WERI-Rb-1 (cell line): ENCODE results near the gene C16orf95.

Source experiments
- DNase-seq: peaks from one replicate; pipeline ENCODE4 v3.0.0-alpha.2; 2020
- H3K27ac ChIP-seq: fragments of 250-450 bp; sonication (Bioruptor Pico); 2 replicates; pipeline ENCODE4 v1.5.1; 2020; ENCODE audit warnings: mild to moderate bottlenecking, moderate library complexity
- H3K27me3 ChIP-seq: fragments of 250-450 bp; sonication (Bioruptor Pico); 2 replicates; pipeline ENCODE4 v1.5.1; 2021; ENCODE audit warnings: mild to moderate bottlenecking, low read depth, moderate library complexity; ENCODE audit not compliant: insufficient read depth, severe bottlenecking
- H3K36me3 ChIP-seq: fragments of 250-450 bp; sonication (Bioruptor Pico); 2 replicates; pipeline ENCODE4 v1.5.1; 2020; ENCODE audit warnings: mild to moderate bottlenecking, moderate library complexity
- H3K4me3 ChIP-seq: 2 replicates; pipeline ENCODE4 v1.5.1; 2011; ENCODE audit warnings: low read depth, mild to moderate bottlenecking, control low read depth, low read length
- H3K9me3 ChIP-seq: fragments of 250-450 bp; sonication (Bioruptor Pico); 2 replicates; pipeline ENCODE4 v1.5.1; 2021; ENCODE audit warnings: mild to moderate bottlenecking, moderate library complexity; ENCODE audit not compliant: severe bottlenecking
- CTCF ChIP-seq: IDR thresholded peaks from 2 replicates; pipeline ENCODE4 v1.5.1; 2011; ENCODE audit warnings: low read depth, mild to moderate bottlenecking, control low read depth, inconsistent platforms, low read length

C16orf95 gene

DNA sequence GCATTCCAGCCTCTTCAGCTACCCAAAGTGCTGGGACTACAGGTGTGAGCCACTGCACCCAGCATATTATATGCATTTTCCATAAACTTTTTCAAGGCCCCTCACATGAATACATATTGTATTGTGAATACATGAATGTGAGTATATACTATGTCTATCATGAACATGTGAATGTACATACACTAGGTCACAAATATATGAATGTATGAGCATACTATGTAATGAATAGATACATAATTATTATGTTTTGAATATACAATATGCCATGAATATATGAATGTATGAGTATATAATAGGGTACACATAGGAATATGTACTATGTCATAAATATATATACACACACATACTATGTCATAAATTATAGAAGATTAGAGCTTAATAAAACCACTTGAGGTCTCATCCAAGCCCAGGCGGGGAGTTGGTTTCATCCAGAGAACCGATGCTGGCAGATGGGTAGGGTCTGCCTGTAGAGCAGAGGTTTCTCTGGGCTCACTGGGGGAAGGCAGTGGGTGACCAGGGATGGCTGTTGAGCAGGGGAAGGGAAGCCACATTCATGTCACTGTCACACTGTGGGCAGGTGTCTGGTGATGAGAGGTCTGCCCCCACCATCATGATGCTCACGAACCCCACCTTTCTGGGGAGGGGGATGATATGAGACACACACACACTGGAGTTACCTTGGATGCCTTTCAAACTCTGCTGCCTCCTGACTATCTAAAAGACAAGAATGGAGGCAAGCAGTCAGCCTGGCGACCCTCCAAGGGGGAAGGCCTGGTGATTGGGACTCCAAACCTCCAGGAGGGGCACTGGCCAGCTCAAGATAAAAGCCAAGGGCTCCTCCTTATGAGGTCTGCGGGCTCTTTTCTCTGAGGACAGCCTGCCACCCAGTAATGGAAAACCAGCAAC lies 7.3 kb downstream of the C16orf95 start:
- no peak for DNase-seq
- Histone ChIP-seq H3K27me3 (no peaks in the 10 kb centered on the region), H3K27ac (no peak overlapping the region), H3K4me3 (no peak overlapping the region), H3K9me3 (no peaks in the 10 kb centered on the region), H3K36me3 (no peaks in the 10 kb centered on the region)
- TF ChIP-seq CTCF, result no peak

DNA sequence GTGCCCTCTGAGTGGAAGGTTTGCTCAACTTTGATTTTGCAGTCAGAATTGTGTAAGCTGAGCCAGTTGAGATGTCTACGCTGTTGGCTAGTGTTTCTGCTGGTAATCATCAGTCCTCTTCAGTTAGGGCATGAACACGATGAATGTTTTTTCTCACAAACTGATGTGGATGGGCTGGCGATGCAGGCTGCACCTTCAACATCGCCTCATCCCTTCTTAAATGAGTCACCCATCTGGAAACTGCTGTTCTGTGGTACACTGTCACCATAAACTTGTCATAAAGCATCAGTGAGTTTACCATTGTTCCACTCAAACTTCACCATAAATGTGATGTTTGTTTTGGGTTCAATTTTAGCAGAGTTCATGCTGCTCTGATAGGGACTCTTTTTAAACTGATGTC lies 8.4 kb downstream of the C16orf95 start:
- TF ChIP-seq CTCF, result no peak
- no peak overlapping the region for H3K4me3 ChIP-seq
- no peak overlapping the region for H3K27ac ChIP-seq
- no peak for DNase-seq
- no peaks in the 10 kb centered on the region for H3K27me3 ChIP-seq
- no peaks in the 10 kb centered on the region for H3K9me3 ChIP-seq
- H3K36me3 ChIP-seq, result no peaks in the 10 kb centered on the region

DNA sequence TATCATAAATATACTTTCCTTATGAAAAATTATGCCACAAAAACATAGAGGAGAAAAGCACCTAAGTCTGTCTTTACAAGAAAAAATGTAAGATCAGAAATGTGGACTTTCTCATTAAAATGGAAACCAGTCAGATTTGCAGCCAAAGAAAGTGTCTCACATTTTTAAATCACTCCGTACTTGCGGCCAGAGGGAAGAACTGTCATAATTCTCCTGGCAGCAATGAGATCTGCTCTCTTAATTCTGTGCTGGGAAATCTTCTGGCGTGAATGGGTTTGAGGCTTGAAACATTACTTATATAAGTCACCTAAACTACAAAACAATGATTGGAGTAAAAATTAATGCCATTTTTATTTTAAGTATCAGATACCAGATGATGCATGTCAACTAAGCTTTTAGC lies 10.7 kb downstream of the C16orf95 start:
- DNase-seq, result no peak
- TF ChIP-seq CTCF, result no peak
- no peaks in the 10 kb centered on the region for H3K36me3 ChIP-seq
- no peak overlapping the region for H3K27ac ChIP-seq
- no peaks in the 10 kb centered on the region for H3K9me3 ChIP-seq
- no peaks in the 10 kb centered on the region for H3K27me3 ChIP-seq
- no peak overlapping the region for H3K4me3 ChIP-seq

DNA sequence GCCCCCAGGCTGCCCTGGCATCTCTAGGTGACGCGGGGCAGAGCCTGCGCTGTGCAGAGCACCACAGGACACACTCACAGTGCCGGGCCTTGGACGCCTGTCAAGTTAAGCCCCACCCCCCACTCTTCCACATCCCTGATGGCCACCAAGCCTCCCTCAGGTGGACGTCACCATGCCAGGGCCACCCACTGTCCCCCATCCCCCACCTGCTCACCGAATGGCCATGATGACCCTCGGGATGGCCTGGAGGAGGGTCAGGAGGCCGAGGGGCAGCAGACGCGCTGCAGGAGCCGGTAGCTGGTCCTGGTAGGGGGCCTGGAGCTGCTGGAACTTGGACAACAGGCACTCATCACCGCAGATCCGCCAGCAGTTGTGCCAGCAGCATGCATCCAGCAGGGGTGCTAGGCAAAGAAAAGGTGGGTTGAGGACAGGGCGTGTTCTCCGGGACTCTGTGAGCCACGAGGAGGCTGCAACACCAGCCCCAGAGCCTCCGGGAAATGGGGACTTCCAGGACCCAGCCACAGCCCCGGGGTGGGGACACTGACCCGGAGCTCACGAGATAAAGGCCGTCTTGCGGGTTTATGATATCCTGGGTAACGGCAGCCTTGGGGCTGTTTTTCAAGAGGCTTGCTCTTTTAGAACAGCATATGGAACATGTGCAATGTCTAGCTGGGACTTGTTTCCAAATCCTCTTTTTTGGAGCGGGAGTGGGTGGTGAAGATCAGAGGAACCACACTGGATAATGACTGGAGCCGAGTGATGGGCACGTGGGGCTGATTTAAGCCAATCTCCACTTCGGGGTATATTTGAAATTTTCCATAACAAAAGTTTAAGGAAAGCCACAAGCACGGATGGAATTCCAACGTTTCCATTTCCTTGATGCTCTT lies 11.4 kb downstream of the C16orf95 start:
- H3K9me3 ChIP-seq, result no peaks in the 10 kb centered on the region
- H3K27ac ChIP-seq, result no peak overlapping the region
- H3K4me3 ChIP-seq, result no peak overlapping the region
- no peaks in the 10 kb centered on the region for H3K27me3 ChIP-seq
- TF ChIP-seq CTCF, result no peak
- no peak for DNase-seq
- H3K36me3 ChIP-seq, result no peaks in the 10 kb centered on the region

GRCh38 chr16:87304951-87305350 lies 12.2 kb downstream of the C16orf95 start:
- DNase-seq, result no peak
- Histone ChIP-seq H3K36me3 (no peaks in the 10 kb centered on the region), H3K9me3 (no peaks in the 10 kb centered on the region), H3K27me3 (no peaks in the 10 kb centered on the region), H3K27ac (no peak overlapping the region), H3K4me3 (no peak overlapping the region)
- no peak for TF ChIP-seq CTCF
